Nephron progenitor cell (in vitro differentiated cells): ENCODE data around the gene NCOA7.
"Not testable (repeated sequence)": the region's sequence is repeated elsewhere in the genome, so short reads cannot be mapped to it uniquely, and the experiment has no call there.

Experiments
- DNase-seq: peaks from one replicate; pipeline ENCODE4 v3.0.0; 2021
- H3K27ac Mint-ChIP-seq: 2 replicates; pipeline ENCODE4 v1.8.0; 2021; ENCODE audit warnings: mild to moderate bottlenecking, moderate library complexity, mixed read lengths
- H3K27me3 Mint-ChIP-seq: 2 replicates; pipeline ENCODE4 v1.8.0; 2021; ENCODE audit warnings: mild to moderate bottlenecking, low read depth, mixed read lengths; ENCODE audit not compliant: poor library complexity
- H3K36me3 Mint-ChIP-seq: 2 replicates; pipeline ENCODE4 v1.8.0; 2021; ENCODE audit warnings: low read depth, mixed read lengths
- H3K4me1 Mint-ChIP-seq: 2 replicates; pipeline ENCODE4 v1.8.0; 2021; ENCODE audit warnings: mixed read lengths
- H3K4me3 Mint-ChIP-seq: 2 replicates; pipeline ENCODE4 v1.8.0; 2021; ENCODE audit warnings: mild to moderate bottlenecking, moderate library complexity, mixed read lengths
- H3K9me3 Mint-ChIP-seq: 2 replicates; pipeline ENCODE4 v1.8.0; 2021; ENCODE audit warnings: mild to moderate bottlenecking, moderate library complexity, mixed read lengths
- TF ChIP-seq, protein P1 (sequence below): fragments of 200-600 bp; sonication (generic); IDR thresholded peaks from 2 replicates; pipeline ENCODE4 v1.5.0; 2021; ENCODE audit warnings: antibody characterized with exemption

NCOA7 gene

DNA sequence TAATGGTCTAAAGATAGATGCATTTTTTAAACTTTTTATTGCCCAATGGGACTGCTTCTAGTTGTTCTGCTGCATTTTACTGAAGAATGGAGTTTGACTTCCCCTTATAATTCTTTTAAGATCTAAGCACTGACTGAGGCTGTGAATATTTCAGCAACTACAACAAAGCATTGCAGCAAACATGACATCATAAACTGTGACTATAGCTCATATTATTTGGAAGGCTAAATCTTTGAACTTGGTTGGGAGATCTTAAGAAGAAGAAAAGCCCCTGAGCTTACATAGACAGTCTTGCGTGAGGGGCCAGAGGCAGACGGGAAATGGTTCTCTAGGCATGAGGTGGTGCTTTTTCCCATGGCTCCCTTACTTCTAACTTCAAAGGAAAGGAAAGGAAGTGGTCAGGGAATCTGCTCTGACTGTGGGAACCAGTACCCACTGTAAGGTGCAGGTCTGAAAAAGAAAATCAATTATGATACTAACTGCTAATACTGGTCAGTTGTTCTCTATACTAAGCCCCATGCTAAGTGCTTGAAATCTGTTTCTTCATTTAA lies 26.6 kb upstream of the NCOA7 start:
- no peak for DNase-seq
- no peaks in the 10 kb centered on the region for H3K9me3 Mint-ChIP-seq
- H3K27ac Mint-ChIP-seq: peak overlapping the region; percentile 4
- H3K4me1 Mint-ChIP-seq: peaks cover 22% of the 10 kb centered on the region
- TF ChIP-seq, protein P1, sequence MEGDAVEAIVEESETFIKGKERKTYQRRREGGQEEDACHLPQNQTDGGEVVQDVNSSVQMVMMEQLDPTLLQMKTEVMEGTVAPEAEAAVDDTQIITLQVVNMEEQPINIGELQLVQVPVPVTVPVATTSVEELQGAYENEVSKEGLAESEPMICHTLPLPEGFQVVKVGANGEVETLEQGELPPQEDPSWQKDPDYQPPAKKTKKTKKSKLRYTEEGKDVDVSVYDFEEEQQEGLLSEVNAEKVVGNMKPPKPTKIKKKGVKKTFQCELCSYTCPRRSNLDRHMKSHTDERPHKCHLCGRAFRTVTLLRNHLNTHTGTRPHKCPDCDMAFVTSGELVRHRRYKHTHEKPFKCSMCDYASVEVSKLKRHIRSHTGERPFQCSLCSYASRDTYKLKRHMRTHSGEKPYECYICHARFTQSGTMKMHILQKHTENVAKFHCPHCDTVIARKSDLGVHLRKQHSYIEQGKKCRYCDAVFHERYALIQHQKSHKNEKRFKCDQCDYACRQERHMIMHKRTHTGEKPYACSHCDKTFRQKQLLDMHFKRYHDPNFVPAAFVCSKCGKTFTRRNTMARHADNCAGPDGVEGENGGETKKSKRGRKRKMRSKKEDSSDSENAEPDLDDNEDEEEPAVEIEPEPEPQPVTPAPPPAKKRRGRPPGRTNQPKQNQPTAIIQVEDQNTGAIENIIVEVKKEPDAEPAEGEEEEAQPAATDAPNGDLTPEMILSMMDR: no peak
- H3K27me3 Mint-ChIP-seq: no peaks in the 10 kb centered on the region
- no peak overlapping the region for H3K4me3 Mint-ChIP-seq
- H3K36me3 Mint-ChIP-seq: peaks cover 16% of the 10 kb centered on the region

DNA sequence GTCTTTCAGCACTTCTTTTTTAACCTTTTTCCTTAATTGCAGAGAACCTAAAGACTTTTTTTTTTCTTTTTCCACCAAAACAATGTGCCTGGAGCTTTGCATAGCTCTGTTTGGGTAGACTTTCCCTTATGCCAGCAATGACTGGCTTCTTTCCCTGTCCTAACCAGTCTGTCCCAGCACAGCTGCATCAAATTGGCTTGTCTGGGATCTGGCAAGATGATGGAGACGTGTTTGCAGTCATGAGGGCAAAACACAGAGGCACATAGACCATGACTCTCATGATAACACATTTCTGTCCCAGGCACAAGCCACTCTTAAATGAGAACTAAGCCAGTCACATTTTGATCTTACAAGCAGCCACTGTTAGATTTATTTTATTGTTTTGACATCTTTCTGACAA lies 24.8 kb upstream of the NCOA7 start:
- Mint-ChIP-seq H3K4me1 (peaks cover 16% of the 10 kb centered on the region), H3K27ac (no peak overlapping the region), H3K4me3 (no peak overlapping the region), H3K27me3 (no peaks in the 10 kb centered on the region), H3K9me3 (peaks cover 4% of the 10 kb centered on the region), H3K36me3 (peaks cover 5% of the 10 kb centered on the region)
- TF ChIP-seq, protein P1: no peak
- no peak for DNase-seq

DNA sequence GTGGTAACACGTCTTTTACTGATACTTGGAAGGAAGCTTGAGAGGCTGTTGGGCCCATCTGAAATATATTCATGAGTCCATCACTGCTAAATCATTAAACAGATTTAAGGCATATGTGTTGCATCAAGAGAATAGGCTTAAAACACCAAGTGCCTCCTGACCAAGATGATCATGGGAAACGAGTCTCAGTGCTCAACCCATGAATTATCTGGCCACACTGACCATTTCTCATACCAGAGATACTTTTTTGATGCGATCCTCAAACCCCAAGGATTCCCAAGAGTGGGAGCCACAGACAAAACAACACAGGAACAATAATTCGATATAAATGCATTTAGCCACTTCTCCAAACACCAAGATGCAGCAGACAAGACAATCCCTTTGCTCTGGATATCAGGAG lies 24.1 kb upstream of the NCOA7 start:
- TF ChIP-seq, protein P1: no peak
- Mint-ChIP-seq H3K27ac (no peak overlapping the region), H3K4me3 (no peak overlapping the region), H3K9me3 (peaks cover 7% of the 10 kb centered on the region), H3K4me1 (peaks cover 16% of the 10 kb centered on the region), H3K36me3 (peaks cover 1% of the 10 kb centered on the region), H3K27me3 (no peaks in the 10 kb centered on the region)
- DNase-seq: no peak

DNA sequence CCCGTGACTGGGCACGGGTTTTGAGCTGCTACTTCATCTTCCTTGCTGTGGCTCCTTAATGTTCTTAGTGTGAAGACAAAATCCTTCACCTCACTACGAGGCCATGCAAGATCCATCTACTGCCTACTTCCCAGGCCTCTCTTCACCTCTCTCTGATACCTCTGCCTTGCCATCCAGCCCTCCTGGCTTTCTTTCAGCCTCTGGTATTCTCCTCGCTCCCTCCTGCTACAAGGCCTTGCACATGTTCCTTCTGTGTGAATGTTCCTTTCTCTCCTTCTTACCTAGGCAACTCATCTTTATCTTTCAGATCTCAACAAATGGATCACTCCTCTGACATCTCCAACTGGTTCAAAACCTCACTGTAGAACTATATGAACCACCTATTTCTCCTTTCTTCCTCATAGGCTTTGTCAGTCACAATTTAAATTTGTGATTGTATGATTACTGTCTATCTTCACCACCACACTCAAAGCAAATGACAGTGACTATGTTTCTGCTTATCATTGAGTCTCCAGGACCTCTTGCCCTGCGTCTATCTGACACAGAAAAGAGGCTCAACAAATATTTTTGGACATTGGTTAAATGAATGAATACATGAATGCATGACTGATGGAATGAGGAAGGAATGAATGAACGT lies 21.5 kb upstream of the NCOA7 start:
- H3K4me1 Mint-ChIP-seq: peaks cover 12% of the 10 kb centered on the region
- H3K27ac Mint-ChIP-seq: no peak overlapping the region
- H3K36me3 Mint-ChIP-seq: no peaks in the 10 kb centered on the region
- DNase-seq: no peak
- H3K27me3 Mint-ChIP-seq: peaks cover 6% of the 10 kb centered on the region
- peaks cover 7% of the 10 kb centered on the region for H3K9me3 Mint-ChIP-seq
- TF ChIP-seq, protein P1: no peak
- H3K4me3 Mint-ChIP-seq: no peak overlapping the region

DNA sequence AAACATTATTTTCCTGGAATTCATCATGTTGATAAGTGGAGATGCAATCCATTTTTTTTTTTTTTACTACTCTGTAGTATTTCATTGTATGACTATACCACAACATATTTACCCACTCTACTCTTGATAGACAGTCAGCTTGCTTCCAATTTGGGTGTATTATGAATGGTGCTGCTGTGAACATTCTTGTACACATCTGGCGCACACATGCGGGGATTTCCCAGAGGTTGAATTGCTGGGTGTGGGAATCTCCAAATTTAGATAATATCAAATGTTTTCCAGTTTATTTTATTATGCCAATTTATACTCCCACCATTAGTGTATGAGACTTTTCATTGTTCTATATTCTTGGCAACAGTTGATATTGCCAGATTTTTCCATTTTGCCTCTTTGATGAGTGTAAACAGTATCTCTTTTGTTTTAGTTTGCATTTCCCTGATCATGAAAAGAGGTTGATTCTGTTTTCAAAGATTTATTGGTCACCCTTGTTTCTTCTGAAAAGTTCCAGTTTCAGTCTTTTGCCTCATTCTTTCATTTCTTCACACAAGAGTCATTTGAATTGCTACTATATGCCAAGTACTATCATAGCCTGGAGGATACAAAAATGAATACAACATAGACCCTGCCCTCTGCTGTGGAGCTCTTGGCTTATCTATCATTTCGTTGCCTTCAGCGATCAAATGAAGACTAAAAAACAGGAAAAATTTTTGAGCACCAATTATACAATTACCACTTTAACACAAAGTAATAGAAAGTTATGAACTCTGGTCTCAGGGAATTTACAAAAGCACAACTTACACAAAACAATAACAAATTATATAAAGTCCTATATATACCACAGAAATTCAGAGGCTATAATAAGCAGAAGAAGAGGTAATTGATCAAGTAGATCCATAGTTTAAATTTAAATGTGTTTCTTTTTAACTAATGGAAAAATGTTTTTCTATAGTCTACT lies 17.1 kb upstream of the NCOA7 start:
- H3K9me3 Mint-ChIP-seq: peaks cover 7% of the 10 kb centered on the region
- H3K4me3 Mint-ChIP-seq: no peak overlapping the region
- H3K4me1 Mint-ChIP-seq: peaks cover 5% of the 10 kb centered on the region
- TF ChIP-seq, protein P1: no peak
- H3K36me3 Mint-ChIP-seq: no peaks in the 10 kb centered on the region
- H3K27me3 Mint-ChIP-seq: peaks cover 6% of the 10 kb centered on the region
- no peak for DNase-seq
- H3K27ac Mint-ChIP-seq: no peak overlapping the region

DNA sequence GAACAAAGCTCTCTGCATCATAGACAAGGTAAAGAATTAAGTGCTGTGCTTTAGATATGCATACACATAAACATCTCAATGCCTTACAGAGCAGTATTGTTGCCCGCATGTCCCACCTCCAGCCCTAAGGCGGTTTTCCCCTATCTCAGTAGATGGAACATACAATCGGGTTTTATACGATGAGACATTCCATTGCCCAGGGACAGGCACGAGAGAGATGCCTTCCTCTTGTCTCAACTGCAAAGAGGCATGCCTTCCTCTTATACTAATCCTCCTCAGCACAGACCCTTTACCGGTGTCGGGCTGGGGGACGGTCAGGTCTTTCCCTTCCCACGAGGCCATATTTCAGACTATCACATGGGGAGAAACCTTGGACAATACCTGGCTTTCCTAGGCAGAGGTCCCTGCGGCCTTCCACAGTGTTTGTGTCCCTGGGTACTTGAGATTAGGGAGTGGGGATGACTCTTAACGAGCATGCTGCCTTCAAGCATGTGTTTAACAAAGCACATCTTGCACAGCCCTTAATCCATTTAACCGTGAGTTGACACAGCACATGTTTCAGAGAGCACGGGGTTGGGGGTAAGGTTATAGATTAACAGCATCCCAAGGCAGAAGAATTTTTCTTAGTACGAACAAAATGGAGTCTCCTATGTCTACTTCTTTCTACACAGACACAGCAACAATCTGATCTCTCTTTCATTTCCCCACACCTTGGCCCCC lies 14.5 kb upstream of the NCOA7 start:
- not testable (repeated sequence) for H3K4me3 Mint-ChIP-seq, H3K27me3 Mint-ChIP-seq, H3K4me1 Mint-ChIP-seq, H3K27ac Mint-ChIP-seq, H3K36me3 Mint-ChIP-seq, H3K9me3 Mint-ChIP-seq, DNase-seq
